Measurements from ENCODE around the gene CD52. TPM values are rescaled to one million over a fixed set of nuclear protein-coding genes. Genes with fewer than 3 reads are reported as not detected.
A peak's percentile ranks its signal among the peaks of the same experiment; 100 is the strongest.

Gene CD52
- total and polyA plus RNA-seq, 2 of the 13 experiments (the other 11 are each of a cell fraction or from before 2014, with no cell fraction given), result 0.32 TPM; not detected in 1

DNA sequence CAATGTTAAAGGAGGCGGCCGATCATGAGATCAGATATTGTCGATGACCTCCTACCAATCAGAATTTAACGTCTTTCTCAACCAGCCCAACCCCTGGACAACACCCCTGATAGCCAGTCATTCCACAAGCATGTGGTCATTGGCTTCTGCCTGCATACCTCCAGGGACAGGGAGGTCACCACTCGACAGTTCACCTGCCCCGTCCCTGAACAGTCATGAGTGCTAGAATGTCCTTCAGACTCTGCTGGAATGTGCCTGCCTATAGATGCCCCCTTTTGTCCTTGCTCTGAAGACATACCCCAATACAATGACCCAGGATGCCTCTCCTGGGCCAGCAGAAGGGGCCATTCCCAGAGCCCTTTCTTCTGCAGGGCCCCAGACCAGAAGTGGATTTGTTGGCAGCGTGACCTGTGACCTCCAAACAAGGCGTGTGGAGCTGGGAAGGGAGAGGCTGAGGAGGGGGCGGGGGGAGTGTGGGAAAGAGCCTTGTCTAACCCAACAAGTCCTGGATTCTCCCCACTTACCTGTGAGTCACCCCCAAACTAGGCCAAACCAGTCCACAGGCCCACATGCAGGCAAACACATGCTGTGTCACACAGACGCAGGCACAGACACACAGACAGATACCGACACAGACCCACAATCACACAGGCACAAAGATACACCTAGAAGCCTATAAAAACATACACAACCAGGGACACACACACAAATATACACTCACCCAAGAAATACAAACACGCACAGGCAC lies 34.0 kb downstream of the CD52 start (continued):
- TF ChIP-seq, protein P1, sequence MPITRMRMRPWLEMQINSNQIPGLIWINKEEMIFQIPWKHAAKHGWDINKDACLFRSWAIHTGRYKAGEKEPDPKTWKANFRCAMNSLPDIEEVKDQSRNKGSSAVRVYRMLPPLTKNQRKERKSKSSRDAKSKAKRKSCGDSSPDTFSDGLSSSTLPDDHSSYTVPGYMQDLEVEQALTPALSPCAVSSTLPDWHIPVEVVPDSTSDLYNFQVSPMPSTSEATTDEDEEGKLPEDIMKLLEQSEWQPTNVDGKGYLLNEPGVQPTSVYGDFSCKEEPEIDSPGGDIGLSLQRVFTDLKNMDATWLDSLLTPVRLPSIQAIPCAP (CRISPR knock-in tag; IDR thresholded peaks at IDR 0.05; ENCODE audit: low read depth), result no peak
- TF ChIP-seq ZNF549 (CRISPR knock-in tag; IDR thresholded peaks at IDR 0.05), result no peak
- TF ChIP-seq NFE2L2 (IDR thresholded peaks at IDR 0.05; ENCODE audit: low read length), result no peak
- TF ChIP-seq TBP (CRISPR knock-in tag; IDR thresholded peaks at IDR 0.05), result no peak
- TF ChIP-seq HOXA7 (CRISPR knock-in tag; IDR thresholded peaks at IDR 0.05), result no peak
- TF ChIP-seq ZMYM4 (CRISPR knock-in tag; IDR thresholded peaks at IDR 0.05), result no peak
- 0 out of 2 replicates have a peak, but pooled peaks have one; percentile 19 for TF ChIP-seq DNMT1 (CRISPR knock-in tag; IDR thresholded peaks at IDR 0.05)
- no peak for TF ChIP-seq THYN1 (CRISPR knock-in tag; IDR thresholded peaks at IDR 0.05; ENCODE audit: borderline replicate concordance, low read depth)
- TF ChIP-seq ZNF878 (CRISPR knock-in tag; IDR thresholded peaks at IDR 0.05), result no peak
- no peak for TF ChIP-seq ZNF547 (CRISPR knock-in tag; IDR thresholded peaks at IDR 0.05)
- no peak; the same call in 1 of the 2 replicates for TF ChIP-seq ZNF761 (CRISPR knock-in tag; conservative IDR thresholded peaks at IDR 0.05)
- TF ChIP-seq, protein P2, sequence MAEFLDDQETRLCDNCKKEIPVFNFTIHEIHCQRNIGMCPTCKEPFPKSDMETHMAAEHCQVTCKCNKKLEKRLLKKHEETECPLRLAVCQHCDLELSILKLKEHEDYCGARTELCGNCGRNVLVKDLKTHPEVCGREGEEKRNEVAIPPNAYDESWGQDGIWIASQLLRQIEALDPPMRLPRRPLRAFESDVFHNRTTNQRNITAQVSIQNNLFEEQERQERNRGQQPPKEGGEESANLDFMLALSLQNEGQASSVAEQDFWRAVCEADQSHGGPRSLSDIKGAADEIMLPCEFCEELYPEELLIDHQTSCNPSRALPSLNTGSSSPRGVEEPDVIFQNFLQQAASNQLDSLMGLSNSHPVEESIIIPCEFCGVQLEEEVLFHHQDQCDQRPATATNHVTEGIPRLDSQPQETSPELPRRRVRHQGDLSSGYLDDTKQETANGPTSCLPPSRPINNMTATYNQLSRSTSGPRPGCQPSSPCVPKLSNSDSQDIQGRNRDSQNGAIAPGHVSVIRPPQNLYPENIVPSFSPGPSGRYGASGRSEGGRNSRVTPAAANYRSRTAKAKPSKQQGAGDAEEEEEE (CRISPR knock-in tag; IDR thresholded peaks at IDR 0.05; ENCODE audit: borderline replicate concordance), result no peak
- TF ChIP-seq, protein P3, sequence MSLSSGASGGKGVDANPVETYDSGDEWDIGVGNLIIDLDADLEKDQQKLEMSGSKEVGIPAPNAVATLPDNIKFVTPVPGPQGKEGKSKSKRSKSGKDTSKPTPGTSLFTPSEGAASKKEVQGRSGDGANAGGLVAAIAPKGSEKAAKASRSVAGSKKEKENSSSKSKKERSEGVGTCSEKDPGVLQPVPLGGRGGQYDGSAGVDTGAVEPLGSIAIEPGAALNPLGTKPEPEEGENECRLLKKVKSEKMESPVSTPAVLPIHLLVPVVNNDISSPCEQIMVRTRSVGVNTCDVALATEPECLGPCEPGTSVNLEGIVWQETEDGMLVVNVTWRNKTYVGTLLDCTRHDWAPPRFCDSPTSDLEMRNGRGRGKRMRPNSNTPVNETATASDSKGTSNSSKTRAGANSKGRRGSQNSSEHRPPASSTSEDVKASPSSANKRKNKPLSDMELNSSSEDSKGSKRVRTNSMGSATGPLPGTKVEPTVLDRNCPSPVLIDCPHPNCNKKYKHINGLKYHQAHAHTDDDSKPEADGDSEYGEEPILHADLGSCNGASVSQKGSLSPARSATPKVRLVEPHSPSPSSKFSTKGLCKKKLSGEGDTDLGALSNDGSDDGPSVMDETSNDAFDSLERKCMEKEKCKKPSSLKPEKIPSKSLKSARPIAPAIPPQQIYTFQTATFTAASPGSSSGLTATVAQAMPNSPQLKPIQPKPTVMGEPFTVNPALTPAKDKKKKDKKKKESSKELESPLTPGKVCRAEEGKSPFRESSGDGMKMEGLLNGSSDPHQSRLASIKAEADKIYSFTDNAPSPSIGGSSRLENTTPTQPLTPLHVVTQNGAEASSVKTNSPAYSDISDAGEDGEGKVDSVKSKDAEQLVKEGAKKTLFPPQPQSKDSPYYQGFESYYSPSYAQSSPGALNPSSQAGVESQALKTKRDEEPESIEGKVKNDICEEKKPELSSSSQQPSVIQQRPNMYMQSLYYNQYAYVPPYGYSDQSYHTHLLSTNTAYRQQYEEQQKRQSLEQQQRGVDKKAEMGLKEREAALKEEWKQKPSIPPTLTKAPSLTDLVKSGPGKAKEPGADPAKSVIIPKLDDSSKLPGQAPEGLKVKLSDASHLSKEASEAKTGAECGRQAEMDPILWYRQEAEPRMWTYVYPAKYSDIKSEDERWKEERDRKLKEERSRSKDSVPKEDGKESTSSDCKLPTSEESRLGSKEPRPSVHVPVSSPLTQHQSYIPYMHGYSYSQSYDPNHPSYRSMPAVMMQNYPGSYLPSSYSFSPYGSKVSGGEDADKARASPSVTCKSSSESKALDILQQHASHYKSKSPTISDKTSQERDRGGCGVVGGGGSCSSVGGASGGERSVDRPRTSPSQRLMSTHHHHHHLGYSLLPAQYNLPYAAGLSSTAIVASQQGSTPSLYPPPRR (CRISPR knock-in tag; IDR thresholded peaks at IDR 0.05; ENCODE audit: borderline replicate concordance), result peak; percentile 55; the same call in 1 of the 2 replicates
- TF ChIP-seq ZNF3 (CRISPR knock-in tag; IDR thresholded peaks at IDR 0.05), result peak; percentile 46; the same call in 1 of the 2 replicates
- TF ChIP-seq RFX5 (IDR thresholded peaks at IDR 0.05; ENCODE audit: low read depth, low read length), result no peak
- TF ChIP-seq, protein P4, sequence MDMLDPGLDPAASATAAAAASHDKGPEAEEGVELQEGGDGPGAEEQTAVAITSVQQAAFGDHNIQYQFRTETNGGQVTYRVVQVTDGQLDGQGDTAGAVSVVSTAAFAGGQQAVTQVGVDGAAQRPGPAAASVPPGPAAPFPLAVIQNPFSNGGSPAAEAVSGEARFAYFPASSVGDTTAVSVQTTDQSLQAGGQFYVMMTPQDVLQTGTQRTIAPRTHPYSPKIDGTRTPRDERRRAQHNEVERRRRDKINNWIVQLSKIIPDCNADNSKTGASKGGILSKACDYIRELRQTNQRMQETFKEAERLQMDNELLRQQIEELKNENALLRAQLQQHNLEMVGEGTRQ (IDR thresholded peaks at IDR 0.05; ENCODE audit: low read depth, low read length), result no peak
- TF ChIP-seq, protein P4 (CRISPR knock-in tag; IDR thresholded peaks at IDR 0.05; ENCODE audit: borderline replicate concordance), result no peak
- TF ChIP-seq ZFP1 (CRISPR knock-in tag; IDR thresholded peaks at IDR 0.05), result no peak
- TF ChIP-seq ZFY (CRISPR knock-in tag; IDR thresholded peaks at IDR 0.05), result peak; percentile 31
- no peak for TF ChIP-seq ZNF235 (CRISPR knock-in tag; IDR thresholded peaks at IDR 0.05; ENCODE audit: borderline replicate concordance)
- TF ChIP-seq RAD21 (CRISPR knock-in tag; IDR thresholded peaks at IDR 0.05), result peak; percentile 37

Measured in HepG2 (cell line).